WTC11 (cell line): Measurements from ENCODE around the gene HNRNPUL2. TPM values are rescaled to one million over a fixed set of nuclear protein-coding genes. Genes with fewer than 3 reads are reported as not detected.

Experiments
- ATAC-seq: fragments of 200-7000 bp; cut with Tn5 transposase; 2 replicates; pipeline ENCODE4 v1.10.0; 2021; ENCODE audit warnings: mild to moderate bottlenecking, moderate library complexity
- CTCF ChIA-PET: fragments of 300-600 bp; sonication (Branson Sonifier 250); formaldehyde crosslinking; loops from one replicate; lab custom pipeline; 2021; ENCODE audit warnings: antibody characterized with exemption; lab: Charles Lee
- POLR2A ChIA-PET: fragments of 350-600 bp; sonication (Branson Sonifier 250); formaldehyde crosslinking; loops from one replicate; lab custom pipeline; 2021; ENCODE audit warnings: antibody characterized with exemption; lab: Charles Lee
- DNase-seq: peaks from one replicate; pipeline ENCODE4 v3.0.0; 2021; ENCODE audit warnings: low spot score
- H3K27ac Mint-ChIP-seq: 2 replicates; pipeline ENCODE4 v1.8.0; 2021; ENCODE audit warnings: mixed read lengths
- H3K27me3 Mint-ChIP-seq: 2 replicates; pipeline ENCODE4 v1.8.0; 2021; ENCODE audit warnings: low read depth, mild to moderate bottlenecking, moderate library complexity, mixed read lengths
- H3K36me3 Mint-ChIP-seq: 2 replicates; pipeline ENCODE4 v1.8.0; 2021; ENCODE audit warnings: mixed read lengths
- H3K4me1 Mint-ChIP-seq: 2 replicates; pipeline ENCODE4 v1.8.0; 2022; ENCODE audit warnings: mixed read lengths
- H3K4me3 Mint-ChIP-seq: 2 replicates; pipeline ENCODE4 v1.8.0; 2021; ENCODE audit warnings: mild to moderate bottlenecking, moderate library complexity, mixed read lengths
- H3K9me3 Mint-ChIP-seq: 2 replicates; pipeline ENCODE4 v1.8.0; 2021; ENCODE audit warnings: mixed read lengths
- ATF6 ChIP-seq: sonication (generic); formaldehyde crosslinking; IDR thresholded peaks from 2 replicates; pipeline ENCODE4 v1.8.1; 2023; ENCODE audit warnings: mild to moderate bottlenecking, missing genetic modification reagents
- MYBL2 ChIP-seq: sonication (generic); formaldehyde crosslinking; IDR thresholded peaks from 2 replicates; pipeline ENCODE4 v1.8.1; 2023; ENCODE audit warnings: mild to moderate bottlenecking, moderate library complexity, missing genetic modification reagents
- NFATC4 ChIP-seq: fragments of 250-450 bp; sonication (Bioruptor Pico); IDR thresholded peaks from 2 replicates; pipeline ENCODE4 v1.9.0; 2021; ENCODE audit warnings: mild to moderate bottlenecking
- NFYB ChIP-seq: sonication (generic); formaldehyde crosslinking; conservative IDR thresholded peaks from 2 replicates; pipeline ENCODE4 v1.8.0; 2022; ENCODE audit warnings: low read depth, missing genetic modification reagents
- NR1H2 ChIP-seq: sonication (generic); formaldehyde crosslinking; IDR thresholded peaks from 2 replicates; pipeline ENCODE4 v1.9.0; 2021; ENCODE audit warnings: mild to moderate bottlenecking, moderate library complexity, missing genetic modification reagents
- PRDM15 ChIP-seq: sonication (generic); formaldehyde crosslinking; IDR thresholded peaks from 2 replicates; pipeline ENCODE4 v1.8.0; 2022; ENCODE audit warnings: missing genetic modification reagents
- total RNA-seq: library from RNA; stranded (reverse); gene quantifications from 3 replicates; pipeline ENCODE4 v1.2.3, GENCODE V29; 2021

Gene HNRNPUL2
- total RNA-seq, 1 experiment from 2014 or later: 42.1 TPM

DNA sequence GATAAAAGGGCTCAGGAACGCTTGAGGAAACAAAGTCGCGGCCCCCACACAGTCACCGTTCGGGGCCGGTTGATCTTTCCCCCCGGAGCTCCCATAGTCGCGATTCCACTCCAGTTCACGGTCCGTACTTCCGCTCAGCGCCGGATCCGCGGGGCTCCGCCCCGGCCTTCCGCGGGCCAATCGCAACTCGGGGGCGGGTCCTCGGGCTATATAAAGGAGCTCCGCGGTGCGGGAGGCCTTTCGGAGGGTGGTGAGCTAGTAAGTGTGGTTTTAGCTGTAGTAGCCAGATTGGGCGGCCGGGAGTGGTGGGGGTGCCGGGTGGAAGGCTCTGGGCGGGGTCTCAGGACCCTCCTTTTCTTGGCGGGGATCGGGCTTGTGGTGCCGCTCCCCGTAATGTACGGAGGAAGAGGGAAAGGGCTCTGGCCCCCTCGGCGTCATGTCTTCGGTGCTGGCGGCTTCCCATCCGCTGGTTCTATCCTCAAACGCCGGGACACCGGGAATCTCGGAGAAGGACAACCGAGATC, 62.1 kb downstream of the HNRNPUL2 start, which contains the start of the genes C11orf98 and CSKMT (continued):
- peak; percentile 88 for TF ChIP-seq MYBL2 (CRISPR knock-in tag)
- TF ChIP-seq NFYB (CRISPR knock-in tag): peak; percentile 80
- TF ChIP-seq ATF6 (CRISPR knock-in tag): no peak
- TF ChIP-seq NR1H2: no peak
- TF ChIP-seq, all 79 proteins: peak for 33

DNA sequence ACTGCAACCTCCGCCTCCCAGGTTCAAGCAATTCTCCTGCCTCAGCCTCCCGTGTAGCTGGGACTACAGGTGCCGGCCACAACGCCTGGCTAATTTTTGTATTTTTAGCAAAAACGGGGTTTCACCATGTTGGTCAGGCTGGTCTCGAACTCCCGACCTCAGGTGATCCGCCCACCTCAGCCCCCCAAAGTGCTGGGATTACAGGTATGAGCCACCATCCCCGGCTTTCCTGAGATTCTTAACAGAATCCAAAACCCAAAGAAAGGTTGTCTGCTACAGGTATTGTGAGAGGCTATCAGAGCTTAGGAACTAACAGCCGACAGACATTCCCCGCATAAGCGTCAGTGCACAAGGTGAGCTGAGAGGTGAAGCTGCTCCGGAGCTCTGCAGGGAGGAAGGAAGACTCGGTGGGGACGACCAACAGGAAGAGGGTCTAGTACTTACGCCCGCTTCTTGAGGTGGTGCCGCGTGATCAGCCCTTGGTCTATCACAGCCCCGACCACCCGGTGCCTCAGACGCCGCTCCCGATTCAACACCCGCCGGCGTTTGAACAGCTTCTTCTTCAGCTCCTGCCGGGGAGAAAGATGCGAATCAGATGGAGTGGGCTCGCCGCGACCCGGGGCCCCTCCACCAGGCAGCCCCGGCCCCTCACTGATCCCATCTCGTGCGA, 62.7 kb downstream of the HNRNPUL2 start:
- ChIA-PET CTCF (interaction anchor here (0.7 to 2.2 kb wide), 18 partner anchors 11 to 270 kb away, joined by 3 to 10 read pairs (median 5); partner anchors contain the start of genes B3GAT3, BSCL2, EML3 and GANAB), POLR2A (interaction anchor here (0.8 to 3.2 kb wide), 33 partner anchors 8 to 191 kb away, joined by 3 to 42 read pairs (median 7); partner anchors contain the start of genes B3GAT3, BSCL2, EEF1G and GANAB)
- peak; percentile 29 for ATAC-seq
- Mint-ChIP-seq H3K36me3 (peaks cover 30% of the 10 kb centered on the region), H3K4me3 (peak overlapping the region; percentile 97), H3K9me3 (no peaks in the 10 kb centered on the region), H3K27me3 (no peaks in the 10 kb centered on the region), H3K27ac (peak overlapping the region; percentile 95), H3K4me1 (peaks cover 16% of the 10 kb centered on the region)
- DNase-seq: peak; percentile 60
- peak; percentile 90 for TF ChIP-seq PRDM15 (CRISPR knock-in tag)
- no peak for TF ChIP-seq NFATC4 (CRISPR knock-in tag)

Other genes with a start within 250 kb of the HNRNPUL2 start
- 10.9 to 21.0 TPM (median 11.5 TPM) in 3 replicates for gene AHNAK, start 180.7 kb downstream of the HNRNPUL2 start, total RNA-seq
- gene EEF1G, start 153.6 kb downstream of the HNRNPUL2 start, total RNA-seq: 1,667 to 1,857 TPM (median 1,846 TPM) in 3 replicates
- 35.3 to 40.0 TPM (median 37.3 TPM) in 3 replicates for gene TUT1, start 135.9 kb downstream of the HNRNPUL2 start, total RNA-seq
- gene MTA2, start 125.6 kb downstream of the HNRNPUL2 start, total RNA-seq: 101 to 115 TPM (median 103 TPM) in 3 replicates
- 45.5 to 54.7 TPM (median 51.1 TPM) in 3 replicates for gene EML3, start 114.7 kb downstream of the HNRNPUL2 start, total RNA-seq
- gene ROM1, start 114.2 kb downstream of the HNRNPUL2 start, total RNA-seq: 0.78 to 1.6 TPM (median 0.94 TPM) in 3 replicates
- 41.2 to 43.9 TPM (median 43.3 TPM) in 3 replicates for gene B3GAT3, start 105.5 kb downstream of the HNRNPUL2 start, total RNA-seq
- 323 to 350 TPM (median 327 TPM) in 3 replicates for gene GANAB, start 80.8 kb downstream of the HNRNPUL2 start, total RNA-seq
- gene INTS5, start 74.2 kb downstream of the HNRNPUL2 start, total RNA-seq: 28.9 to 32.7 TPM (median 31.9 TPM) in 3 replicates
- 132 to 154 TPM (median 137 TPM) in 3 replicates for gene C11orf98, start 62.2 kb downstream of the HNRNPUL2 start, total RNA-seq
- gene CSKMT, start 62.1 kb downstream of the HNRNPUL2 start, total RNA-seq: 60.7 to 75.6 TPM (median 60.9 TPM) in 3 replicates
- gene UQCC3, start 55.8 kb downstream of the HNRNPUL2 start, total RNA-seq: 17.7 to 18.7 TPM (median 18.1 TPM) in 3 replicates
- gene LBHD1, start 55.2 kb downstream of the HNRNPUL2 start, total RNA-seq: 4.2 to 6.3 TPM (median 5.1 TPM) in 3 replicates
- gene UBXN1, start 48.4 kb downstream of the HNRNPUL2 start, total RNA-seq: 128 to 135 TPM (median 128 TPM) in 3 replicates
- gene LRRN4CL, start 37.9 kb downstream of the HNRNPUL2 start, total RNA-seq: 0.16 to 0.39 TPM (median 0.23 TPM) in 3 replicates
- 92.0 to 97.2 TPM (median 92.0 TPM) in 3 replicates for gene BSCL2, start 20.0 kb downstream of the HNRNPUL2 start, total RNA-seq
- gene GNG3, start 19.8 kb downstream of the HNRNPUL2 start, total RNA-seq: 3.5 to 6.0 TPM (median 3.9 TPM) in 3 replicates
- gene TTC9C, start 1.0 kb upstream of the HNRNPUL2 start, total RNA-seq: 39.7 to 48.7 TPM (median 39.8 TPM) in 3 replicates
- 82.3 to 88.1 TPM (median 88.0 TPM) in 3 replicates for gene ZBTB3, start 26.7 kb upstream of the HNRNPUL2 start, total RNA-seq
- 81.3 to 101 TPM (median 84.3 TPM) in 3 replicates for gene POLR2G, start 34.1 kb upstream of the HNRNPUL2 start, total RNA-seq
- 33.8 to 42.1 TPM (median 36.3 TPM) in 3 replicates for gene TAF6L, start 43.9 kb upstream of the HNRNPUL2 start, total RNA-seq
- gene TMEM179B, start 59.9 kb upstream of the HNRNPUL2 start, total RNA-seq: 21.4 to 23.6 TPM (median 22.2 TPM) in 3 replicates
- 25.5 to 26.4 TPM (median 25.9 TPM) in 3 replicates for gene TMEM223, start 64.5 kb upstream of the HNRNPUL2 start, total RNA-seq
- 43.2 to 44.7 TPM (median 44.3 TPM) in 3 replicates for gene NXF1, start 78.0 kb upstream of the HNRNPUL2 start, total RNA-seq
- gene STX5, start 104.6 kb upstream of the HNRNPUL2 start, total RNA-seq: 27.2 to 30.2 TPM (median 28.0 TPM) in 3 replicates
- gene TEX54, start 105.4 kb upstream of the HNRNPUL2 start, total RNA-seq: 0.44 TPM in 1 of 3 replicates, not detected in the others
- gene WDR74, start 112.1 kb upstream of the HNRNPUL2 start, total RNA-seq: 82.7 to 110 TPM (median 85.2 TPM) in 3 replicates
- 244 to 334 TPM (median 265 TPM) in 3 replicates for gene SLC3A2, start 153.4 kb upstream of the HNRNPUL2 start, total RNA-seq
- gene CHRM1, start 193.9 kb upstream of the HNRNPUL2 start, total RNA-seq: not detected in 3 replicates